Motor neuron (in vitro differentiated cells): ENCODE data around the gene STPG1. TPM values are rescaled to one million over a fixed set of nuclear protein-coding genes. Genes with fewer than 3 reads are reported as not detected.

ENCODE experiments used
- ATAC-seq, 8 experiments: fragments of 200-7000 bp; cut with Tn5 transposase; replicated peaks in 6 of 8; 2 replicates each; pipeline ENCODE4 v1.8.0; 2021; ENCODE audit warnings: mild to moderate bottlenecking in 8 of 8, moderate library complexity in 8 of 8
- H3K27ac ChIP-seq, 2 donors: fragments of 250-450 bp; sonication (Bioruptor Pico); 2 replicates each; pipeline ENCODE4 v1.9.0; 2021; ENCODE audit warnings: antibody characterized with exemption in 2 of 2, mild to moderate bottlenecking in 2 of 2, moderate library complexity in 1 of 2
- H3K4me1 ChIP-seq, 2 donors: fragments of 250-450 bp; sonication (Bioruptor Pico); replicated peaks in 1 of 2; 2 replicates each; pipeline ENCODE4 v1.6.1; 2021; ENCODE audit warnings: antibody characterized with exemption in 2 of 2, mild to moderate bottlenecking in 2 of 2, moderate library complexity in 1 of 2
- H3K4me3 ChIP-seq, 5 donors: fragments of 250-450 bp; sonication (Bioruptor Pico); 2 replicates each; pipeline ENCODE4 v1.9.0; 2021; ENCODE audit warnings: antibody characterized with exemption in 5 of 5, mild to moderate bottlenecking in 5 of 5, moderate library complexity in 4 of 5
- WGBS, 10 experiments: fragments of 450-650 bp; shearing (Covaris generic); methylation state at CpG; one replicate each; pipeline ENCODE4 v1.0.0; 2022; 5-methylcytosine and 5-hydroxymethylcytosine counted together
- in situ Hi-C, 9 experiments: fragments of 400-800 bp; cut with MboI; loops; one replicate each; pipeline ENCODE4 v1.15.0; 2021; ENCODE audit warnings: low sequenced_read_pairs in 9 of 9, low pct_unique_long_range_greater_than_20kb in 2 of 9; ENCODE audit not compliant: unreplicated experiment in 9 of 9
- total RNA-seq, 8 experiments: library from RNA; unstranded; fragments of 300-600 nt; gene quantifications; 2 replicates each; pipeline versions ENCODE4 v1.2.3 to v1.2.4, GENCODE V29; 2022

The STPG1 gene
- total RNA-seq, 8 experiments from 2014 or later, result 2.1 to 19.0 (median 6.8) TPM

- no peak overlapping the region for H3K27ac ChIP-seq
- H3K4me1 ChIP-seq, result peaks cover 13 to 23% of the 10 kb centered on the region in 2 donors
- in situ Hi-C loops, result no loop called here
- no peak overlapping the region for H3K4me3 ChIP-seq
- peak in 1 of 8 experiments; percentile 6 for ATAC-seq
Measured at GRCh38 chr1:24442764-24443163, 29.2 kb upstream of the STPG1 start.

- in situ Hi-C loops, result no loop called here
- Histone ChIP-seq H3K4me3 (no peak overlapping the region), H3K27ac (no peak overlapping the region), H3K4me1 (peaks cover 13 to 23% of the 10 kb centered on the region in 2 donors)
- no peak for ATAC-seq
- 75 to 100% (median 90%) methylated on average over 1 to 14 of the region's 14 CpGs; no CpG with 5 or more reads in 1 of the 10 experiments for WGBS, 10 experiments
Measured at GRCh38 chr1:24441996-24442668, 28.6 kb upstream of the STPG1 start.

- peaks cover 13 to 23% of the 10 kb centered on the region in 2 donors for H3K4me1 ChIP-seq
- in situ Hi-C loops, result no loop called here
- WGBS, 10 experiments, result 79 to 100% (median 93%) methylated on average over 1 to 7 of the region's 7 CpGs; no CpG with 5 or more reads in 4 of the 10 experiments
- no peak overlapping the region for H3K27ac ChIP-seq
- no peak for ATAC-seq
- H3K4me3 ChIP-seq, result no peak overlapping the region
Measured at GRCh38 chr1:24441480-24441879, 27.9 kb upstream of the STPG1 start.

DNA sequence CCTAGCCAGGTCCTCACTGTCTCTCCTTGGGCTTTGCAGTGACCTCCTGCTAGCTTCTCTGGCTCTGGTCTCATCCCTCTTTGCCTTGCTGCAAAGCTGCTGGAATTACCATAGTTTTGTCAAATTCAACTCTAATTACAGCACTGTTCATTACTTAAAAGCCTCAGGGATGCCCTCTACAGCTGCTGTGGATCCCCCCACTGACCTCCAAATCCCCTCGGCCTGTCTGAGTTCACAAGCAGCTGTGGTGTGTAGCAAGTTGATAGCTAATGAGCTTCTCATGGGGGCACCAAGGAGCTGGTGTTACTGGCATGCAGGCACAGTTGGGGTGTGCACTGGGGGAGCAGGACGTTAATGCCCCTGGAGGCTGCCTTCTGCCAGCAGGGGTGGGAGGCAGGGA, 26.9 kb upstream of the STPG1 start:
- H3K4me3 ChIP-seq, result no peak overlapping the region
- peaks cover 13 to 23% of the 10 kb centered on the region in 2 donors for H3K4me1 ChIP-seq
- no peak overlapping the region for H3K27ac ChIP-seq
- in situ Hi-C loops, result no loop called here
- no peak for ATAC-seq
- WGBS, 10 experiments, result 33 to 90% (median 67%) methylated on average over 1 to 2 of the region's 2 CpGs; no CpG with 5 or more reads in 5 of the 10 experiments

GRCh38 chr1:24438423-24438901, 24.9 kb upstream of the STPG1 start:
- WGBS, 10 experiments, result 0 to 15% (median 0%) methylated on average over 1 to 8 of the region's 9 CpGs; no CpG with 5 or more reads in 5 of the 10 experiments
- Histone ChIP-seq H3K4me3 (no peak overlapping the region), H3K27ac (no peak overlapping the region), H3K4me1 (peaks cover 13 to 21% of the 10 kb centered on the region in 2 donors)
- ATAC-seq, result peak; percentile 88 to 98 (median 94)
- in situ Hi-C loops, result no loop called here

- H3K4me1 ChIP-seq, result peaks cover 13 to 21% of the 10 kb centered on the region in 2 donors
- WGBS, 10 experiments, result 38 to 97% (median 80%) methylated on average over 1 to 8 of the region's 9 CpGs; no CpG with 5 or more reads in 1 of the 10 experiments
- peak in 3 of 8 experiments; percentile 19 to 38 (median 37) for ATAC-seq
- no peak overlapping the region for H3K4me3 ChIP-seq
- in situ Hi-C loops, result no loop called here
- no peak overlapping the region for H3K27ac ChIP-seq
Measured at GRCh38 chr1:24437631-24438396, 24.2 kb upstream of the STPG1 start.

- WGBS, 10 experiments, result 76 to 100% (median 93%) methylated on average over 1 to 7 of the region's 8 CpGs; no CpG with 5 or more reads in 2 of the 10 experiments
- in situ Hi-C loops, result no loop called here
- Histone ChIP-seq H3K27ac (no peak overlapping the region), H3K4me3 (no peak overlapping the region), H3K4me1 (peaks cover 13 to 21% of the 10 kb centered on the region in 2 donors)
- no peak for ATAC-seq
Measured at GRCh38 chr1:24435782-24436365, 22.3 kb upstream of the STPG1 start.

GRCh38 chr1:24427545-24427862, 13.9 kb upstream of the STPG1 start:
- in situ Hi-C loops, result no loop called here

DNA sequence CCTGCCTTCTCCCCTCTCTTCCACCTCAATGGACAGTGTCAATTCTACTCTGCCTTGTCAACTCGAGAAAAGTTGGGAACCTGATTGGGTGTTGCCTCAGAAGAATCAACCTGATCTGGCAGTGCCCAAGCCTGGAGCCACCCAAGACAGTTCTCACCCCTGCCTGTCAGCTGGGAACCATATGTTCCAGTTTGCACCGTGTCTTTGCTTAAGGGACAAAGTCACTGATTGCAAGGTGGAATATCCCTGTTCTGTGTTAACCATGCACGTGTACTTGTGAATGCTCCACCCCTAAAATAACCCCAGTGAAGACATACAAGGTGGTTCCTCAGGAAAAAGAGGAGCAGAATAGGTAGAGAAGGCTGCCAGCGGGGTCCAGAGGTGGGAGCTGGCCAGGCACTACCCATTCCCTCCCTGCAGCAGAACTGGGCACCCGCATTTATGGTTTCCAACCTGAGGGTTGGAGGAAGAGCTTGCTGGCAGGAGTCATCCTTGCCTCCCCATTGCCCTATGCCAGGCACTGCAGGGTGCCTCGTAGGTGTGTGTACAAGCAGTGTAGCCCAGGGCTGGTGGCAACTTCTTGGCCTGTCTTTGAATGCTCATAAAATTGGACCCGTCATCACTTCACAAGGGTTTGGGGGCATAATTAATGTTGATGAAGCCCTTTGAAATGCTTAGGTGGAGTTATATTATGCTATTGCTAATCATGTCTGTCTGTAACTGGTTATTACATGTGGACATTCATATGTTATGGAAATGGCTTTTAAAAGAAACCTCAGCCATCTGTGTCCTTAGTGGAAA, 13.4 kb upstream of the STPG1 start:
- ATAC-seq, result peak in 4 of 8 experiments; percentile 2 to 92 (median 81)
- peaks cover 6 to 18% of the 10 kb centered on the region in 2 donors for H3K4me1 ChIP-seq
- in situ Hi-C loops, result no loop called here
- no peak overlapping the region for H3K4me3 ChIP-seq
- WGBS, 10 experiments, result 0 to 100% (median 88%) methylated on average over 1 to 7 of the region's 7 CpGs; no CpG with 5 or more reads in 1 of the 10 experiments
- no peak overlapping the region for H3K27ac ChIP-seq

More at GRCh38 chr1:24427545-24427862, 13.9 kb upstream of the STPG1 start:
- peak in 3 of 8 experiments; percentile 34 to 54 (median 41) for ATAC-seq
- Histone ChIP-seq H3K27ac (no peak overlapping the region), H3K4me1 (peaks cover 6 to 18% of the 10 kb centered on the region in 2 donors), H3K4me3 (no peak overlapping the region)
- WGBS, 10 experiments, result 57 to 100% (median 100%) methylated on average over 1 of the region's 1 CpG; no CpG with 5 or more reads in 7 of the 10 experiments

DNA sequence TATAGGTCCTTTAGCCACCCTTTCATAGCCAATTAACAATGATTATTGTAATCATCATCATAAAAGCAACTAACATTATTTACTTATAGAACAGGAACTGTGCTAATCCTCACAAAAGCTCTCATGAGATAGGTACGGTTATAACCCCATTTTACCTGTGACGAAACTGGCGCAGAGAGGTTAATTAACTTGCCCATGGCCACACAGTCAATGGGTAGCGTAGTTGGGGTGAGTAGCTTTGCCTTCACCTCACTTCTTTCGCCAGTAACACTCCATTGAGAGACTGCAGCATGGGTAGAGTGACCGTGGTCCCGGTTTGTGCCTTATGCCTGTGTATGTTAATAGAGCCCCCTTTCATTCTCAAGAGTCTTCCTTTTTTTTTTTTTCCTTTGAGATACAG, 12.3 kb upstream of the STPG1 start:
- 78 to 95% (median 88%) methylated on average over 1 to 7 of the region's 7 CpGs; no CpG with 5 or more reads in 2 of the 10 experiments for WGBS, 10 experiments
- Histone ChIP-seq H3K27ac (no peak overlapping the region), H3K4me3 (no peak overlapping the region), H3K4me1 (peaks cover 6 to 18% of the 10 kb centered on the region in 2 donors)
- in situ Hi-C loops, result no loop called here
- no peak for ATAC-seq

DNA sequence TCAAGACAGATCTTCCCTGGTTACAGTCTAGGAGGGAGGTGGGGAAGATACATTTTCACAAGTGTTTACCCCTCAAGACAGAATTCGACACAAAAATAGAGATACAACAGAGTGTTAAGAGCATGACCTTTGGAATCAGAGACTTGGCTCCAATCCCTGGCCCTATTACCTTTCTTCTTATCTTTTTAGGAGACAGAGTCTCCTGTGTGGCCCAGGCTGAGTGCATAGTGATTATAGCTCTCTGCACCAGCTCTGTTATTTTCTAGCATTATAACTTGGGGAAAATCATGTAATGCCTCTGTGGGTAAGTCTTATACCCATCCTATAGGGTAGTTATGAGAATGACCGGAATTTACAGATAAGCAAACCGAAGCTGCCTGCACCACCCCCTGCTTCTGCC, 11.9 kb upstream of the STPG1 start:
- in situ Hi-C loops, result no loop called here
- Histone ChIP-seq H3K4me3 (no peak overlapping the region), H3K4me1 (peaks cover 6 to 18% of the 10 kb centered on the region in 2 donors), H3K27ac (no peak overlapping the region)
- ATAC-seq, result no peak
- WGBS, 10 experiments, result 75 to 100% (median 90%) methylated on average over 1 to 3 of the region's 3 CpGs; no CpG with 5 or more reads in 4 of the 10 experiments

DNA sequence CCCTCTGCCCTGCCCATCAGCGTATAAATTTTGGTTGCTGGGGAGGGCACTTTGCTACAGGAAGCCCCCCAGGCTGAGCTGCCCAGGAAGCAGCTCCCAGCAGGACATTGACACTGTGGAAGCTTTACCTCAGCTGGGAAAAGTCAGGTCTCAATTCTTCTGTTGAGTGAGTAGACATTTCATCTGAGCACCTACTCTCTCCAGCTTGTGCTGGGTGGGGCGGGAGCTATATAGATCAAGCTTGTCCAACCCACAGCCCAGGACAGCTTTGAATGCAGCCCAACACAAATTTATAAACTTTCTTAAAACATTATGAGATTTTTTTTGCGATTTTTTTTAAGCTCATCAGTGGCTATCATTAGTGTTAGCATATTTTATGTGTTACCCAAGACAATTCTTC, 11.4 kb upstream of the STPG1 start:
- in situ Hi-C loops, result no loop called here
- no peak overlapping the region for H3K4me3 ChIP-seq
- WGBS, 10 experiments, result 71 to 100% (median 94%) methylated on average over 1 to 3 of the region's 3 CpGs; no CpG with 5 or more reads in 2 of the 10 experiments
- no peak overlapping the region for H3K27ac ChIP-seq
- peaks cover 6 to 18% of the 10 kb centered on the region in 2 donors for H3K4me1 ChIP-seq
- no peak for ATAC-seq
